Activated T-helper 1 cell treated with anti-CD3 and anti-CD28 coated beads, Interleukin-12 subunit alpha, Interleukin-12 subunit beta, Interleukin-2, Interleukin-4 antibody, amounts not matched to agents 30 ng/mL and 10 ng/mL and 1 ng/mL, durations not matched to agents 14 hours and 24 hours and 36 hours (primary cell): Measurements from ENCODE around the gene PRKX. TPM values are rescaled to one million over a fixed set of nuclear protein-coding genes. Genes with fewer than 3 reads are reported as not detected.
A peak's percentile ranks its signal among the peaks of the same experiment; 100 is the strongest.
"Not testable (repeated sequence)": the region's sequence is repeated elsewhere in the genome, so short reads cannot be mapped to it uniquely, and the experiment has no call there.

Source experiments
- DNase-seq: peaks from one replicate; pipeline ENCODE4 v3.0.0; 2021; ENCODE audit warnings: low spot score
- H3K27ac Mint-ChIP-seq: one replicate; pipeline ENCODE4 v1.8.0; 2021; ENCODE audit warnings: mild to moderate bottlenecking, mixed read lengths
- H3K27me3 Mint-ChIP-seq: one replicate; pipeline ENCODE4 v1.8.0; 2022; ENCODE audit warnings: mild to moderate bottlenecking, moderate library complexity, mixed read lengths; ENCODE audit not compliant: insufficient read depth
- H3K36me3 Mint-ChIP-seq: one replicate; pipeline ENCODE4 v1.8.0; 2021; ENCODE audit warnings: low read depth, mixed read lengths
- H3K4me1 Mint-ChIP-seq: one replicate; pipeline ENCODE4 v1.8.0; 2021; ENCODE audit warnings: low read depth, mixed read lengths
- H3K4me3 Mint-ChIP-seq: one replicate; pipeline ENCODE4 v1.8.0; 2021; ENCODE audit warnings: mild to moderate bottlenecking, moderate library complexity, mixed read lengths
- H3K9me3 Mint-ChIP-seq: one replicate; pipeline ENCODE4 v1.8.0; 2021; ENCODE audit warnings: mixed read lengths
- intact Hi-C: fragments of 100-400 bp; cut with micrococcal nuclease; formaldehyde crosslinking; loops from one replicate; pipeline ENCODE4 v1.15.1; 2024
- total RNA-seq: library from RNA; stranded (reverse); gene quantifications from 2 replicates; pipeline ENCODE4 v1.2.3, GENCODE V29; 2022

The PRKX gene
- total RNA-seq, 1 donor from 2014 or later = 72.2 TPM

DNA sequence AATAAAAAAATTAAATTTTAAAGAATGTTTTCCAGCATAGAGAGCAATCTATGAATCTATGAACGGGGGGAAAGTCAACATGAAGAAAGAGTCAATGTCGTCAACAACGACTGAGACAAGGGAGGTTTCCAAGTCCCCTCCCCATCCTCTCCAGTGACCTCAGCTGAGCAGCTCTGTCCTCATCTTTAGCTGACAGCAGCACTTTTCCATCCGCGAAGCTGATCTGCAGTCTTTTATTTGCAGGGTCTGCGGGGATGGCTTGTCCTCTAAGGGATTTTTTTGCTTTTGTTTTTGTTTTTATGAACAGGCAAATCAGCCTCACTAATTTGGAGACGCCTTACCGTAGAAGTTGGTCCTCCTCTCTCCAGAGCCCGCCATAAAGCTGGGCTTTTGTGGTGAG lies 46.5 kb downstream of the PRKX start:
- Mint-ChIP-seq H3K27me3 (no peaks in the 10 kb centered on the region), H3K27ac (no peak overlapping the region), H3K36me3 (peaks cover 30% of the 10 kb centered on the region), H3K9me3 (no peaks in the 10 kb centered on the region), H3K4me3 (no peak overlapping the region), H3K4me1 (no peaks in the 10 kb centered on the region)
- intact Hi-C loops = loop anchor here (10.0 kb wide), 1 partner anchor 118 kb away; no protein-coding TSS in a partner anchor
- DNase-seq = no peak

DNA sequence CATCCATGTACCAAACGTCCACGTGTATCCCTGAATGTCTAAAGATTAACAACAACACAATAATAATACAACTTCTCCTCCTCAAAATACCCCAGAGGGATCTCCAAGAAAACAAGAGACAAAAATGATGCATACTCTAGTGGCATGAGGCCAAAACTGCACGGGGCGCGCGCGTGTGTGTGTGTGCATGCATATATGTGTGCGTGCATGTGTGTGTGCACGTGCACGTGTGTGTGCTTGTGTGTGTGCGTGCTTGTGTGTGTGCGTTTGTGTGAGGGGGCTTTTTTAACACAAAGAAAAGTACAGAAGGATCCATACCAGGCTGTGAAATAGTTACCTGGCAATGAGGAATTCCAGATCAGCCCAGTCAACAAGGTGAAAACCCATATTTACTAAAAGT lies 48.5 kb downstream of the PRKX start:
- peak overlapping the region; percentile 40 for H3K27ac Mint-ChIP-seq
- intact Hi-C loops = loop anchor here (10.0 kb wide), 1 partner anchor 120 kb away; no protein-coding TSS in a partner anchor
- no peaks in the 10 kb centered on the region for H3K27me3 Mint-ChIP-seq
- H3K9me3 Mint-ChIP-seq = no peaks in the 10 kb centered on the region
- H3K4me3 Mint-ChIP-seq = no peak overlapping the region
- peaks cover 35% of the 10 kb centered on the region for H3K36me3 Mint-ChIP-seq
- peaks cover 7% of the 10 kb centered on the region for H3K4me1 Mint-ChIP-seq
- DNase-seq = no peak

DNA sequence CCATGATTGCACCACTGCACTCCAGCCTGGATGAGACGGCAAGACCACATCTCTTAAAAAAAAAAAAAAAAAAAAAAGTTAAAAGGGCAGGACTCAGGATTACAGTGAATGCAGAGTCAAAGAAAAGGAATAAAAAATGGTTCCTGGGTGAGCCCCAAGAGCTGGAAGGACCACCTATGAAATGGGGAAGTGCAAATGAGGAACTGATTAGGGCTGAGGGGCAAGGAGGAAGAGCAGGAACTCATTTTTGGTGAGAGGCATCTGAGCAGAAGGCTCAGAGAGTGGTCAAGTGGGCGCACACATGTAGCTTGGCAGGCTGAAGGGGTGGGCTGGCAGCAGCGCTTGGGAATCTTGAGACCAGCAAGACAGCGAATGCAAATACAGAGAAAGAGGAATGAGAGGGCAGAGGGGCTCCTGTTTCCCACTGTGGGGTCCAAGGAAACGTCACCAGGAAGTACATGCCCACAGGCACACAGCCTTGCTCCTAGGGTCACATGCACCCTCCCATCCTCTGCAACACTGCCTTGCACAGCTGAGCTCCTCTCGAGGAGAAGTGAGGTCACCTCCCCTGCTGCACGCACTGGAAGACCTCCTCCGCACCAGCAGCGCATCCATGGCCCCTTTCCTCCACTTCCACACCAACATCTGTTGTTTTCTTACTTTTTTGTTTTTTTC lies 49.7 kb downstream of the PRKX start:
- H3K27ac Mint-ChIP-seq, H3K27me3 Mint-ChIP-seq, H3K9me3 Mint-ChIP-seq, H3K4me3 Mint-ChIP-seq, H3K4me1 Mint-ChIP-seq, DNase-seq: not testable (repeated sequence)
- H3K36me3 Mint-ChIP-seq = peaks cover 31% of the 10 kb centered on the region
- intact Hi-C loops = loop anchor here (10.0 kb wide), 1 partner anchor 121 kb away; no protein-coding TSS in a partner anchor

DNA sequence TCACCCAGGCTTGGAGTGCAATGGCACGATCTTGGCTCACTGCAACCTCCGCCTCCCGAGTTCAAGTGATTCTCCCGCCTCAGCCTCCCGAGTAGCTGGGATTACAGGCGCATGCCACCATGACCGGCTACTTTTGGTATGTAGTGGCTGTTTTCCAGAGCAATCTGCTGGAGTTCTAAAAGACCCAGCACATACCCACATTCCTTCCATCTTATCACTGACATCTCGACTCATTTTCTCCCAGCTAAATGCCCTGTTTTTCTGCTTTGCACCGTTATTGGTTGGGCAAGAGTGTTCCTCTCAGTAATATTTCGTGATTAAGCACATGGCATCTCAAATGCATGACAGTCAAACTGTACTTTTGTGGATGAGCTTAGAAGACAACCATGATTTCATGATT lies 53.7 kb downstream of the PRKX start:
- H3K27me3 Mint-ChIP-seq = no peaks in the 10 kb centered on the region
- peaks cover 8% of the 10 kb centered on the region for H3K4me1 Mint-ChIP-seq
- no peak overlapping the region for H3K27ac Mint-ChIP-seq
- H3K9me3 Mint-ChIP-seq = no peaks in the 10 kb centered on the region
- no peak overlapping the region for H3K4me3 Mint-ChIP-seq
- no peak for DNase-seq
- intact Hi-C loops = loop anchor here (10.0 kb wide), 1 partner anchor 125 kb away; no protein-coding TSS in a partner anchor
- H3K36me3 Mint-ChIP-seq = peaks cover 21% of the 10 kb centered on the region

DNA sequence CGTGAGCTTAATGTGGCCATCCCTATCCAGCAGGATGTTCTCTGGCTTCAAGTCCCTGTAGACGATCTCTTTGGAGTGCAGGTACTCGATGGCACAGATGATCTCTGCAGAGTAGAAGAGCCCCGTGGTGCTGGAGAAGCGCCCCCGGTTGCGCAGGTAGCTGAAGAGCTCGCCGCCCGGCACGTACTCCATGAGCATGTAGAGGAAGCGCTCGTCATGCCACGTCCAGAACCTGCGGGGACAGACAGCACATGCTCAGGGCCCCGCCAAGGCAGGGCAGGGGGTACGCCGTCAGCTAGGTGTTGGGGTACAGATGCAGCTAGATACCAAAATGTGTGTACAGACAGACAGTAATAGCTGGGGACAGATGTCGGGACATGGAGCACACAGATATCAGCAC lies 58.3 kb downstream of the PRKX start:
- Mint-ChIP-seq H3K4me1 (peaks cover 4% of the 10 kb centered on the region), H3K27ac (no peak overlapping the region), H3K27me3 (no peaks in the 10 kb centered on the region), H3K9me3 (no peaks in the 10 kb centered on the region), H3K4me3 (no peak overlapping the region), H3K36me3 (peaks cover 19% of the 10 kb centered on the region)
- DNase-seq = no peak
- intact Hi-C loops = no loop called here

DNA sequence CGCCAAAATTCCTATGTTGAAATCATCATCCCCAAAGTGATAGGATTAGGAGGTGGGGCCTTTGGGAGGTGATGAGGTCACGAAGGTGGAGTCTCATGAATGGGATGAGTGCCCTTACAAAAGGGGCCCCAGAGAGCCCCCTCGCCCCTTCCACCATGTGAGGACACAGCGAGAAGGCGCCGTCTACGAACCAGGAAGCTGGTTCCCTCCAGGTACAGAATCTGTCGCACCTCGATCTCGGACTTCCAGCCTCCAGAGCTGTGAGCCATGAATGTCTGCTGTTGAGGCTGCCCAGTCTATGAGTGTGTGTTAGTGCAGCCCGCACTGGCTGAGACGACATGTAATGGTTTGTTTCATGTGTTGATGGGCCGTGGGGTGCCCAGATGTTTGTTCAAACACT lies 60.3 kb downstream of the PRKX start:
- peaks cover 13% of the 10 kb centered on the region for H3K36me3 Mint-ChIP-seq
- intact Hi-C loops = no loop called here
- DNase-seq = no peak
- H3K9me3 Mint-ChIP-seq = no peaks in the 10 kb centered on the region
- no peak overlapping the region for H3K4me3 Mint-ChIP-seq
- H3K4me1 Mint-ChIP-seq = no peaks in the 10 kb centered on the region
- H3K27me3 Mint-ChIP-seq = no peaks in the 10 kb centered on the region
- no peak overlapping the region for H3K27ac Mint-ChIP-seq

DNA sequence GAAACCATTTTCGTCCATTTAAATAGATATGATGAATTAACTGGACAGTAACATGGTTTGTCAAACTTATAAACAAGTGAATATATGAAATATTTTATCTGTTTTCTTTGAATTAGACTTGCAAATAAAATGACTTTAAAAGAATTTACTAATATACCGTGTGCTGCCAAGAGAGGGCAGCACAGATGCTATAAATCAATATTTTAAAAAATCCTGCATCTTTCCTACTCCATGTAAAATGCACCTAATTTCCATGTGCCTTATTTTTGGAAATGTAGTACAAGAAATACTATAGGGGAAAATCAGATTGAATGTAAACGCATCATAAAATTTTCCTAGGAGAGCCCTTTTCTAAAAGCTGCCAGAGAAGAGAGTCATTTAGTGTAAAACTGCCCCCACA lies 62.2 kb downstream of the PRKX start:
- Mint-ChIP-seq H3K4me3 (no peak overlapping the region), H3K27me3 (no peaks in the 10 kb centered on the region), H3K9me3 (no peaks in the 10 kb centered on the region), H3K27ac (no peak overlapping the region), H3K4me1 (no peaks in the 10 kb centered on the region), H3K36me3 (peaks cover 14% of the 10 kb centered on the region)
- intact Hi-C loops = loop anchor here (1.0 to 2.0 kb wide), 2 partner anchors 62 to 161 kb away; partner anchors contain the start of gene PRKX
- DNase-seq = no peak

DNA sequence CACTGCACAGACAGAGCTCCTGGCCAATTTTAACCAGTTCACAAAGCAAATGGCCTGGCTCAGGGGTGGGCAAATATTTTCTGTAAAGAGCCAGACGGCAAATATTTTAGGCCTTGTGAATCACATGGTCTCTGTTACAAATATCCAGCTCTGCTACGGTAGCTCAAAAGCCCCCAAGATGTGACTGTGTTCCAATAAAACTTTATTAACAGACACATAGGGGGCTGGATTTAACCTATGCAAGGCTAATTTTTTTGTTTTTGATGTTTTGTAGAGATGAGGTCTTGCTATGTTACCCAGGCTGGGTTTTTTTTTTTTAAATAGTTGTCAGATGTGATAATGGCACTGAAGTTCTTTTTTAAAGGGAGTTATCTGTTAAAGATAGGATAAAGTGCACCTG lies 65.4 kb downstream of the PRKX start:
- H3K36me3 Mint-ChIP-seq = peaks cover 28% of the 10 kb centered on the region
- no peaks in the 10 kb centered on the region for H3K9me3 Mint-ChIP-seq
- intact Hi-C loops = no loop called here
- no peak overlapping the region for H3K4me3 Mint-ChIP-seq
- no peaks in the 10 kb centered on the region for H3K27me3 Mint-ChIP-seq
- no peak for DNase-seq
- no peak overlapping the region for H3K27ac Mint-ChIP-seq
- no peaks in the 10 kb centered on the region for H3K4me1 Mint-ChIP-seq

DNA sequence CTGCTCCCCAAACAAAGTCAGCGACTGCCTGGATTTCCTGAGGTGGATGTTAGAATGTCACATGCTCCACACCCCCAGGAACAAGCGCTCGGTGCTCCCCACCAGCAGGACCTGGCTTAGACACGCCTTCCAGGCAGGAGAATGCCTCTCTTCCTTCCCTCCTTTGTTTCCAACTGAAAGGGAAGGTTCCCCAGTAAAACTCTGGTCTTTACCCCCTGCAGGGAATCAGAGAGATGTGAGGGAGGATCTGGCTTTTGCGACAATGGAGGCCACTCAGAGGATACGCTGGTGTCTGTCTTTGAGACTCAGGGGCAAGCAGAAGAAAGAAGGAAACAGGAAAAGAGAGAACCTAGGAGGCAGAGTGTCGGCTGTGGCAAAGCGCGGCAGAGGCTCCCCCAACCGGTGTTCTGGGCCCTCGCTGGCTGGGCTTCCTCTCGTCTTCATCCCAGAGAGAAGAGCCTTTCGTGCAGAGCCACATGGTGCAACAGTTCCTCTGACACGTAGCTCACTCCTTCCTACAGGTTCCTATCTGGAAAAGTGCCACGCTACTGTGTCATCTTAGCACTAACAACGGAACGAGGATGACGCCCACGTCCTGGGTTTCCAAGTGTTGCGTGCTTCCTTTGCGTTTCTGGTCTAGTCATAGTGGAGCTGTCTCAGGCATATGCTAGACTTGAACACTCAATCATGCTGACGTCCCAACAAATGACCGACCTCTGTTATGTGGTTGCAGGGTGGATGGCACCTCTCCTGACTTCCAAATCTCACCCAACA lies 73.4 kb downstream of the PRKX start:
- H3K27me3 Mint-ChIP-seq, H3K27ac Mint-ChIP-seq, H3K4me3 Mint-ChIP-seq, intact Hi-C loops, H3K9me3 Mint-ChIP-seq, H3K4me1 Mint-ChIP-seq, DNase-seq: not testable (repeated sequence)
- H3K36me3 Mint-ChIP-seq = peaks cover 25% of the 10 kb centered on the region

DNA sequence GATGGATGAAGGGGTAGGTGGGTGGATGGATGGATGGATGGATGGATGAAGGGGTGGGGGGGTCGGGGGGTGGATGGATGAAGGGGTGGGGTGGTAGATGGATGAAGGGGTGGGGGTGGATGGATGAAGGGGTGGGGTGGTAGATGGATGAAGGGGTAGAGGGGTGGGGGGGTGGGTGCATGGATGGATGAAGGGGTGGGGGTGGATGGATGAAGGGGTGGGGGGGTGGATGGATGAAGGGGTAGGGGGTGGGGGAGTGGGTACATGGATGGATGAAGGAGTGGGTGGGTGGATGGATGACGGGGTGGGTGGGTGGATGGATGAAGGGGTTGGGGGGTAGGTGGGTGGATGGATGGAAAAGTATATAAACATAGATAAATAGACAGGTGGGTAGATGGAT lies 74.2 kb downstream of the PRKX start:
- no peak overlapping the region for H3K4me3 Mint-ChIP-seq
- no peaks in the 10 kb centered on the region for H3K27me3 Mint-ChIP-seq
- no peaks in the 10 kb centered on the region for H3K4me1 Mint-ChIP-seq
- H3K36me3 Mint-ChIP-seq = peaks cover 21% of the 10 kb centered on the region
- no peak for DNase-seq
- H3K9me3 Mint-ChIP-seq = no peaks in the 10 kb centered on the region
- intact Hi-C loops = no loop called here
- no peak overlapping the region for H3K27ac Mint-ChIP-seq

DNA sequence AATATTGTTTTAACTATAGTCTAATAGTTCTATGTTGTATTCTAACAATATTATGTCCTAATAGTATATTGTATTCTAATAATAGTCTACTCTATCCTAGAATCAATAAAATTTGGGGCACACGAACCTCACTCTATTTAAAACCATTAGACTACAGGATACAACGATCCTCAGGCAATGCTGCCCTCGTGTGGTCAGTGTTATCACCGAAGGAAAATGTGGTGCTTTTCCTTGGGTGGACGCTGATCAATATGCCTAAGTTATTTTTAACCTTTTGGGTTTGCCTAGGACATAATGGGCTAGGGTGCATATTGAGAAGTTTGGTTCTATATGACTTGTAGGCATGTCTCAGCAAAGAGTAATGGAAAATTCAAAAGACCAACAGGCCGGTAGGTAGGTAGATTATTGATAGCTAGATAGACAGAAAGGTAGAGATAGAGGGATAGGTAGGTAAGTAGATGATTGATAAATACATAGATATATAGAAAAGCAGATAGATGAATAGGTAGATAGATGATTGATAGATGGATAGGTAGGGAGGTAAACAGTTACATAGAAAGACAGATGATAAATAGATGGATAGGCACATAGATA lies 75.1 kb downstream of the PRKX start:
- no peak for DNase-seq
- intact Hi-C loops = no loop called here
- H3K27me3 Mint-ChIP-seq = no peaks in the 10 kb centered on the region
- no peaks in the 10 kb centered on the region for H3K9me3 Mint-ChIP-seq
- H3K27ac Mint-ChIP-seq = no peak overlapping the region
- no peak overlapping the region for H3K4me3 Mint-ChIP-seq
- H3K4me1 Mint-ChIP-seq = no peaks in the 10 kb centered on the region
- peaks cover 13% of the 10 kb centered on the region for H3K36me3 Mint-ChIP-seq

DNA sequence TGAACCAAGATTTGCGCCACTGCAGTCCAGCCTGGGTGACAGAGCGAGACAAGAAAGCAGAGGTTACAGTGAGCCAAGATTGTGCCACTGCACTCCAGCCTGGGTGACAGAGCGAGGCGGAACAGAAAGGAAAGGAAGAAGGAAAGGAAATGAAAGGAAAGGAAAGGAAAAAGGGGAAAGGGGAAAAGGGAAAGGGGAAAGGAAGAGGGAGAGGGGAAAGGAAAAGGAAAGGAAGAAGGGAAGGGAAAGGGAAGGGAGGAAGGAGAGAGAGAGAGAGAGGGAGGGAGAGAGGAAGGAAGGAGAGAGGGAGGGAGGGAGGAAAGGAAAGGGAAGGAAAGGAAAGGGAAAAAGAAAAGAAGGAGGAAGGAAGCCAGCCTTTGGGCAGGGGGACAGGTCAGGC lies 76.6 kb downstream of the PRKX start:
- Mint-ChIP-seq H3K27ac (no peak overlapping the region), H3K27me3 (no peaks in the 10 kb centered on the region), H3K4me1 (no peaks in the 10 kb centered on the region), H3K4me3 (no peak overlapping the region), H3K9me3 (no peaks in the 10 kb centered on the region), H3K36me3 (peaks cover 20% of the 10 kb centered on the region)
- intact Hi-C loops = no loop called here
- DNase-seq = no peak

DNA sequence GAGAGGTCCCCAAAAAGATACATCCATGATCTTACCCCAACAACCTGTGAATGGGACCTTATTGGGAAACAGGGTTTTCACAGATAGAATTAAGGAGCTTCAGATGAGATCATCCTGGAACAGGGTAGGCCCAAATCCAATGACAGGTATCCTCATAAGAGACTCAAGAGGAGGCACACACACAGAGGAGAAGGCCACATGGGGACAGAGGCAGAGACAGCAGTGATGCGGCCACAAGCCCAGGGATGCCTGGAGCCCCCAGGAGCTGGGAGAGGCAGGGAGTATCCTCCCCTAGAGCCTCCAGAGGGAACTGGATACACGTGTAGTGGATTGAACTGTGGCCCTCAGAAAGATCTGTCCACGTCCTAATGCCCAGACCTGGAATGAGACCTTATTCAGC lies 82.3 kb downstream of the PRKX start:
- Mint-ChIP-seq H3K27me3 (no peaks in the 10 kb centered on the region), H3K4me1 (no peaks in the 10 kb centered on the region), H3K36me3 (peaks cover 31% of the 10 kb centered on the region), H3K4me3 (no peak overlapping the region), H3K9me3 (no peaks in the 10 kb centered on the region), H3K27ac (no peak overlapping the region)
- intact Hi-C loops = no loop called here
- no peak for DNase-seq
